HEK293T (cell line): Measurements from ENCODE around the gene MCM8.

Source experiments
- ARNT ChIP-seq: fragments of 450-650 bp; IDR thresholded peaks from 2 replicates; pipeline ENCODE4 v1.6.1; 2017; ENCODE audit warnings: mild to moderate bottlenecking
- BHLHE40 ChIP-seq: fragments of 450-650 bp; IDR thresholded peaks from 2 replicates; pipeline ENCODE4 v1.6.1; 2016; ENCODE audit warnings: mild to moderate bottlenecking, moderate library complexity, borderline replicate concordance
- FOXA1 ChIP-seq: fragments of 450-650 bp; IDR thresholded peaks from 2 replicates; pipeline ENCODE4 v1.6.1; 2016; ENCODE audit warnings: mild to moderate bottlenecking
- FOXK2 ChIP-seq: fragments of 450-650 bp; IDR thresholded peaks from 2 replicates; pipeline ENCODE4 v1.6.1; 2016; ENCODE audit warnings: mild to moderate bottlenecking
- FOXM1 ChIP-seq: fragments of 450-650 bp; IDR thresholded peaks from 2 replicates; pipeline ENCODE4 v1.6.1; 2017; ENCODE audit warnings: mild to moderate bottlenecking, borderline replicate concordance
- SP1 ChIP-seq: fragments of 450-650 bp; IDR thresholded peaks from 2 replicates; pipeline ENCODE4 v1.6.1; 2017
- SUZ12 ChIP-seq: fragments of 450-650 bp; IDR thresholded peaks from 2 replicates; pipeline ENCODE4 v1.6.1; 2016; ENCODE audit warnings: mild to moderate bottlenecking
- ZNF384 ChIP-seq: fragments of 450-650 bp; IDR thresholded peaks from 2 replicates; pipeline ENCODE4 v1.6.1; 2016

GRCh38 chr20:5974531-5974930 lies 24.1 kb downstream of the MCM8 start:
- TF ChIP-seq FOXM1 (no peak), ZNF384 (no peak), FOXK2 (no peak), SUZ12 (no peak), BHLHE40 (no peak), FOXA1 (no peak), ARNT (no peak), SP1 (no peak)
